ENCODE measurements around the gene UQCR10.

Gene UQCR10

DNA sequence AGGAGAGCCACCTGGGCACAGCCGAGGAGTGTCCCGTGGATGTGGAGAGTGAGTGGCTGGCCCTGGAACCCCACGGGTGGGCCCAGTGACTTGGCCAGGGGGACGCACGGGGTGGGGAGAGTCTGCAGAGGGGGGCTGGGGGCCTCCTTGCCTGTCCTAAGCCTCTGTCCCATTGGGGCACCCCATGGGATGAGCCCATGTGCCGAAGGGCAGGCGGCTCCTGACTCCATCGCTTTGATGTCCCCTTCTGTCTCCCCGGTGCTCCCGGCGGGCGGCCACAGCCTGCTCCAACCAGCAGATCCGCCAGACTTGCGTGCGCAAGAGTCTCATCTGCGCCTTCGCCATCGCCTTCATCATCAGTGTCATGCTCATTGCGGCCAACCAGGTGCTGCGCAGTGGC, 38.0 kb upstream of the UQCR10 start:
- H3K27me3 Mint-ChIP-seq: peaks cover 0 to 10% of the 10 kb centered on the region in 2 donors
- H3K4me1 Mint-ChIP-seq (ENCODE audit: low read depth in 2 of 2): peaks cover 0 to 2% of the 10 kb centered on the region in 2 donors
- no peak for ATAC-seq (replicated peaks)
- H3K9me3 Mint-ChIP-seq: no peaks in the 10 kb centered on the region
- no peaks in the 10 kb centered on the region for H3K36me3 Mint-ChIP-seq (ENCODE audit: insufficient read depth)
- no peak for DNase-seq
- H3K27ac Mint-ChIP-seq: no peak overlapping the region
- no peak overlapping the region for H3K4me3 Mint-ChIP-seq

DNA sequence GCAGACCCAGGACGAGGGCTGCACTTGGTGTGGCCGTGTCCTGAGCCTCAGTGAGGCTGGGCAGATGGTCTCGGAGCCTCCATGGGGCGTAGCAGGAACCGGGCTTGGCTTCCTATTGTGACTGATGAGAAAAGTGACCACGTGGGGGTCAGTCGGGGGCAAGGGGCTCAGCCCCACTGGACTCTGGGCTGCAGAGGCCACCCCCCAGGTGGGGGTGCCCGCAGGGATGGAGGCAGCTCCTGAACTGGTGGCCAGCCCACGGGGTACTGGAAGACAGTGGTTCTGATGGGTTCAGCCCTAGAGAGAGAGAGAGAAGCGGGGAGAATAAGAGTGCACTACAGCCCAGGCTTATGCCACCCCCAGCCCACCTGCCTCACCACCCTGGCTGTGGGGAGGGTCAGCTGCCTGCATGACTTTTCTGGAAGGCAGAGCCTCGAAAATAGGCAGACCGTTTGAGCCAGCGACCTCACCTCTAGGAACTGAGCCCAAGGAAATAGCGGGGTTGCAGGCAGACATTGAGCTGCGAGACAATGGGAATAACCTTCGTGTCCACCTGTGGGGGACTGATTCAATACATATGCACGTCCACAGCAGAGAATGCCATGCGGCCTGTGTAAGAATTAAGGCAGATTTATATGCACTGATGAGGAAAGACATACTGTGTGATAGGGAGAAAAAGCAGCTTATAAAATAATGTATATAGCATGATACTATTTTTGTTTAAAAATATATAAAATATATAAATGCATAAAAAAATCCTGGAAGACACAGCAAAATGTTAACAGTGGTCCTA, 35.9 kb upstream of the UQCR10 start:
- no peak for DNase-seq
- ATAC-seq (replicated peaks): no peak
- peaks cover 0 to 2% of the 10 kb centered on the region in 2 donors for H3K4me1 Mint-ChIP-seq (ENCODE audit: low read depth in 2 of 2)
- no peaks in the 10 kb centered on the region for H3K9me3 Mint-ChIP-seq
- H3K4me3 Mint-ChIP-seq: no peak overlapping the region
- no peaks in the 10 kb centered on the region for H3K27me3 Mint-ChIP-seq
- H3K27ac Mint-ChIP-seq: no peak overlapping the region
- no peaks in the 10 kb centered on the region for H3K36me3 Mint-ChIP-seq (ENCODE audit: insufficient read depth)

DNA sequence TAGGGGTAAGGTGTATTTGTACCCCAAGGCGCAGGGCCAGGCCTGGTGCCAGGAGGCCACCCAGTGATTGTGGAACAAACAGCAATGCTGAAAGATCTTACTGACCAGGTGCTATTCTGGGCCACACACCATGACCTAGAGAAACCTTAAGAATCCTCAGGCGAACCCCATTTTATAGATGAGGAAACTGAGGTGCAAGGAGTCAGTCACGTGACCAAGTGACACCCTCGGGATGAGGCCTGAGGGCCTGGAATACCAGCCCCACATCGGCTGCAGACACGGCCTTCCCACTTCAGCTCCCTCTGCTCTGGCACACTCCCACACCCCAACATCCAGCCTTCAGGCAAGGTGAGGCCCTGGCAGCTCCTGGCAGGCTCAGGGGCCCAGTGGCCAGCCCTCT, 34.3 kb upstream of the UQCR10 start:
- DNase-seq: no peak
- Mint-ChIP-seq H3K27ac (no peak overlapping the region), H3K36me3 (ENCODE audit: insufficient read depth) (peaks cover 3% of the 10 kb centered on the region), H3K27me3 (no peaks in the 10 kb centered on the region), H3K4me3 (no peak overlapping the region), H3K4me1 (ENCODE audit: low read depth in 2 of 2) (no peaks in the 10 kb centered on the region), H3K9me3 (no peaks in the 10 kb centered on the region)
- ATAC-seq (replicated peaks): no peak

DNA sequence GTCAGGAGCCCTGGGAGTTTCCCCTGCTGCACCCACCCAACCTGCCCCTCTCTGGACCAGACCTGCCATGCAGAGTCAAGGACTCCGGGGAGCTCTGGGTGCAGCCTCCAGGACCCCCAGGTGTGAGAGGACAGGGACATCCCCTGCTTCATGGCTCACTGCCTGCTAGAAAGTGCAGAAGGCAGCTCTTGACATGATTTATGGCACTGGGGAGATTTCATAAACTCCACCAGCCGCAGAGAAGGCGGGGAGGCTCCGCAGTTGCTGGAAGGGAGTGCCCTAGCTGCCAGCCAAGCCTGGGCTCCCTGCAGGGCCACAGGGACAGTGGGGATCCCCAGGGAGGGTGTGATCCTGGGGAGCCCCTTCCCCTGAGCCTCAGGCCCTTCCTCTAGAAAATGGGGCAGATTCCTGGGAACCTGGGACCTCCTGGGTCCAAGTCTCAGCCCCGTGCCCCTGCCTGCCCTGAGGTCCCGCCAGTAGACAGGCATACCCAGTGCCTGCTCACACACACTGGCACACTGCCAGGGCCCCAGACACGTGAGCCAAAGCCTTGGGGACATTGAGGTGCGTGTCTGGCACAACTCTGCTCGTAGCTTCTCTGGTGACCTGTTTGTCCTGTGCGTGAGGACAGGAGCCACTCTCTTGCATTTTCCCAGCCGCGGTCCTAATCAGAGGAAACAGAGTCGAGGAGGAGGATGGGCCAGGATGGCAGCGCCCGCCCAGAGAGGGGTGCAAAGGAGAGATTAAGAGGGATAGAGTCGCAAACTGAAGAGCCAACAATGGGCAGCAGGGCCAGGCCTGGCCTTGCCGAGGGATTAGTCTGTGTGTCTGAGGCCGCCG, 33.6 kb upstream of the UQCR10 start:
- no peak for ATAC-seq (replicated peaks)
- no peak overlapping the region for H3K27ac Mint-ChIP-seq
- no peak overlapping the region for H3K4me3 Mint-ChIP-seq

DNA sequence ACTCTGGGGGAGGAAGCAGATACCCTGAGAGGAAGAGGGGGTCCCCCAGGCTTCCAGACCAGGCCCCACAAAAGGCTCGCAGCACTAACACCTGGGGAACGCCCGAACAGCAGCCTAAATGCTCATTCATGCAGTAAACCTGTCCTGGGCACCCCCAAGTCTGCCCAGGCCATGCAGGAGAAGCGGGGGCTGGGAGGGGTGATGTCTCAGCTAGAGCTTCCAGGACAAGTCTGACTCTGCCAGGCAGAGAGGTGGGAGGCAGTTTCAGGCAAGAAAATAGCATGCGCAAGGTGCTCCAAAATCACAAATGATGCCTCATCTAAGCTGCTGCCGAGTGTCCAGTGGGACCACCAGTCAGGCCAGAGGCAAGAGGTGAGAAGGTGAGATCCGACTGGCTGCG, 32.8 kb upstream of the UQCR10 start:
- DNase-seq (no peak), ATAC-seq (replicated peaks) (no peak)
- no peaks in the 10 kb centered on the region for H3K9me3 Mint-ChIP-seq
- H3K27me3 Mint-ChIP-seq: no peaks in the 10 kb centered on the region
- H3K4me3 Mint-ChIP-seq: no peak overlapping the region
- H3K4me1 Mint-ChIP-seq (ENCODE audit: low read depth in 2 of 2): no peaks in the 10 kb centered on the region
- peaks cover 11% of the 10 kb centered on the region for H3K36me3 Mint-ChIP-seq (ENCODE audit: insufficient read depth)
- no peak overlapping the region for H3K27ac Mint-ChIP-seq

More for the DNA sequence above, 33.6 kb upstream of the UQCR10 start:
- H3K36me3 Mint-ChIP-seq (ENCODE audit: insufficient read depth): peaks cover 7% of the 10 kb centered on the region
- DNase-seq: no peak
- no peaks in the 10 kb centered on the region for H3K4me1 Mint-ChIP-seq (ENCODE audit: low read depth in 2 of 2)
- H3K27me3 Mint-ChIP-seq: no peaks in the 10 kb centered on the region
- no peaks in the 10 kb centered on the region for H3K9me3 Mint-ChIP-seq

DNA sequence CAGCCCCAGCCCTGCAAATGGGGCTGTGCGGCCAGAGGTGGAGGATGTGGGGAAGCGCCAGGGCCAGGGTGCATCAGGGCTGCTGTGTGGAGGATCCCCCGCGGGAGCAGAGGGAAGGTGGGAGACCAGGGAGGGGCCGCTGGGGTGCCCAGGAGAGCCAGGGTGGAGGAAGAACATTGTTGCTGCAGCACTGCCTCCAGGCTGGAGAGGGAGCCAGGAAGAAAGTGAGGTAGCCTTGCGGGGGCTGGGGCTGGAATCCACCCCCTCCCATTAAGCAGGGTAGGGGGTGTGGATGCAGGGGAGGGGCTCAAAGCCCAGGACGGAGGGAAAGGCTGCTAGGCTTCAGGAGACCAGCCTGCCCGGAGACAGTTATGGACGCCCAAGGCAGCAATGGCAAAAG, 32.3 kb upstream of the UQCR10 start:
- H3K27ac Mint-ChIP-seq: no peak overlapping the region
- no peaks in the 10 kb centered on the region for H3K4me1 Mint-ChIP-seq (ENCODE audit: low read depth in 2 of 2)
- no peaks in the 10 kb centered on the region for H3K27me3 Mint-ChIP-seq
- H3K4me3 Mint-ChIP-seq: no peak overlapping the region
- ATAC-seq (replicated peaks): no peak
- H3K36me3 Mint-ChIP-seq (ENCODE audit: insufficient read depth): peaks cover 11% of the 10 kb centered on the region
- no peaks in the 10 kb centered on the region for H3K9me3 Mint-ChIP-seq
- DNase-seq: no peak

DNA sequence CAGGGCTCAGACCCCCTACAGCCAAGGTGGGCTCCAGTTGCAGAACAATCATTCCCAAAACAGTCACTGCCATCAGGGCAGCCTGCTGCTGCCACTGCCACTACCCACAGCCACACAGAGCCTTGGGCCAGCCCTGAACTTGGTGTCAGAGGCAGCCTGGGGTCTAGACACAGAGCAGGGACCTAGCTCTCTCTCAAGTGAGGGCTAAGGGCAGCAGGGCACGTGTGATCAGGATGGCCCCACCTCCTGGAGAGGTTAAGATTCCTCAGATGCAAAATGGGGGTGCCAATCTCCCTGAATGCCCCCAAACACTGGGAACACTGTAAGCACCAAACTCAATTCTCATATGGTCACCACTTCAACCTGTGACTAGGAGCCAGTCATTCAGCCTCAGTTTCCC, 31.8 kb upstream of the UQCR10 start:
- no peak overlapping the region for H3K4me3 Mint-ChIP-seq
- H3K9me3 Mint-ChIP-seq: no peaks in the 10 kb centered on the region
- no peaks in the 10 kb centered on the region for H3K4me1 Mint-ChIP-seq (ENCODE audit: low read depth in 2 of 2)
- ATAC-seq (replicated peaks) (no peak), DNase-seq (no peak)
- H3K27ac Mint-ChIP-seq: peak overlapping the region in 1 of 2 donors; percentile 77
- H3K36me3 Mint-ChIP-seq (ENCODE audit: insufficient read depth): peaks cover 11% of the 10 kb centered on the region
- no peaks in the 10 kb centered on the region for H3K27me3 Mint-ChIP-seq

- Mint-ChIP-seq H3K36me3 (ENCODE audit: insufficient read depth) (peaks cover 11% of the 10 kb centered on the region), H3K4me1 (ENCODE audit: low read depth in 2 of 2) (no peaks in the 10 kb centered on the region), H3K9me3 (no peaks in the 10 kb centered on the region), H3K27me3 (no peaks in the 10 kb centered on the region), H3K27ac (peak overlapping the region in 1 of 2 donors; percentile 49), H3K4me3 (no peak overlapping the region)
- no peak for DNase-seq
- ATAC-seq (replicated peaks): no peak
Measured at GRCh38 chr22:29737251-29738117, 29.7 kb upstream of the UQCR10 start.

DNA sequence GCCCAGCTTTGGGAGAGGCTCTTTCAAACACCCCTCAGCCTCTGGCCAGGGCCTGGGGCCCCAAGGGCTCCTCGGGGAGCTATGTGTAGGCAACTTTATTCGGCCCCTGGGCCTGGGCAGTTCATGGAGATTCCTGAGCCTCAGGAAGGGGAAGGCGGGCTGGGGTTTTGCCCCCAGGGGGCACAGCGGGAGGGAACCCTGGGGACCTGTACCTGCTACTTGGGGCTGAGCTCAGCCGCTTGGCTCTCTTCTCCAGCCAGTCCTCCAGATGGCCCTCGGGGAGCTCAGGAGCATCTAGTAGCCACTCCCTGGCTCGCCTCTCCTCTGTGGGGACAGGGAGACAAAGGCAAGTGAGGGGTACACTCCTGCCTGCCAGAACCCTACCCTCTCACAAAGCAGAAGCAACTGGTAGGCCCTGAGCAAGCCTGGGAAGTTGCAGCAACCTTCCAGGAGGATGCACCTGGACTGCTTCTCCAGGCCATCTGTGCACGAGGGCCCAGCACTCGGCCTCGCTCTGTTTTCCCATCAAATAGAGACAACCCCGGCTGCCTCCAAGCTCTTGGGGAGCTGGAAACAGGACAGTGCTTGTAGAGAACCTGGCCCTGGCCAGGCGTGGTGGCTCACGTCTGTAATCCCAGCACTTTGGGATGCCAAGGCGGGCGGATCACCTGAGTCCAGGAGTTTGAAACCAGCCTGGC, 28.9 kb upstream of the UQCR10 start:
- no peak for DNase-seq
- Mint-ChIP-seq H3K27me3 (no peaks in the 10 kb centered on the region), H3K9me3 (no peaks in the 10 kb centered on the region), H3K4me3 (no peak overlapping the region), H3K27ac (peak overlapping the region in 1 of 2 donors; percentile 74), H3K4me1 (ENCODE audit: low read depth in 2 of 2) (no peaks in the 10 kb centered on the region), H3K36me3 (ENCODE audit: insufficient read depth) (peaks cover 11% of the 10 kb centered on the region)
- no peak for ATAC-seq (replicated peaks)

- DNase-seq (no peak), ATAC-seq (replicated peaks) (no peak)
- Mint-ChIP-seq H3K4me3 (no peak overlapping the region), H3K9me3 (no peaks in the 10 kb centered on the region), H3K27me3 (no peaks in the 10 kb centered on the region), H3K4me1 (ENCODE audit: low read depth in 2 of 2) (no peaks in the 10 kb centered on the region), H3K36me3 (ENCODE audit: insufficient read depth) (peaks cover 11% of the 10 kb centered on the region), H3K27ac (no peak overlapping the region)
Measured at GRCh38 chr22:29739346-29739875, 27.8 kb upstream of the UQCR10 start.

- H3K36me3 Mint-ChIP-seq (ENCODE audit: insufficient read depth): peaks cover 11% of the 10 kb centered on the region
- no peak overlapping the region for H3K4me3 Mint-ChIP-seq
- no peaks in the 10 kb centered on the region for H3K27me3 Mint-ChIP-seq
- DNase-seq (no peak), ATAC-seq (replicated peaks) (no peak)
- no peaks in the 10 kb centered on the region for H3K4me1 Mint-ChIP-seq (ENCODE audit: low read depth in 2 of 2)
- no peaks in the 10 kb centered on the region for H3K9me3 Mint-ChIP-seq
- no peak overlapping the region for H3K27ac Mint-ChIP-seq
Measured at GRCh38 chr22:29740216-29740615, 27.0 kb upstream of the UQCR10 start.

DNA sequence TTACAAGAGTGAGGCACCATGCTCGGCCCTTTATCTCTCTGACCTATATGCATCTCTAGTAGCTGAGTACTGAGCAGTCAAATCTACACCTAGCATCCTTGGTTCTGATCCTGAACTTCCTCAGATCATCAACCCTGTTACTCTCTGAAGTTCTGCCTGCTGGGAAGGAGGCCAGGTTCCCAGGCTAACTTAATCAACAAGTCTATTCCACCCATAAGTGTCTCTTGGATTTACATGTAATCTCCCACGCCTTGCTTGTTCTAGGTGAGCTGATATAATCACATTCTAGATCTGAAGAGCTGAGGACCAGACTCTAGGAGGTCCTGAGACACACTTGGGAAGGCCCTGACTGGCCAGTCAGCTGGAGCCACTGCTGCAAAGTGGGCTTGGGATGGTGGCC, 25.2 kb upstream of the UQCR10 start:
- DNase-seq (no peak), ATAC-seq (replicated peaks) (no peak)
- Mint-ChIP-seq H3K4me1 (ENCODE audit: low read depth in 2 of 2) (no peaks in the 10 kb centered on the region), H3K36me3 (ENCODE audit: insufficient read depth) (peaks cover 11% of the 10 kb centered on the region), H3K27ac (peak overlapping the region in 1 of 2 donors; percentile 38), H3K4me3 (no peak overlapping the region), H3K9me3 (no peaks in the 10 kb centered on the region), H3K27me3 (no peaks in the 10 kb centered on the region)

- Mint-ChIP-seq H3K27ac (peak overlapping the region in 1 of 2 donors; percentile 38), H3K4me3 (no peak overlapping the region), H3K27me3 (no peaks in the 10 kb centered on the region), H3K4me1 (ENCODE audit: low read depth in 2 of 2) (no peaks in the 10 kb centered on the region), H3K9me3 (no peaks in the 10 kb centered on the region), H3K36me3 (ENCODE audit: insufficient read depth) (peaks cover 11% of the 10 kb centered on the region)
- DNase-seq (no peak), ATAC-seq (replicated peaks) (no peak)
Measured at GRCh38 chr22:29742326-29742725, 24.8 kb upstream of the UQCR10 start.

Data from effector memory CD8-positive, alpha-beta T cell (primary cell).